MM.1S (cell line): ENCODE measurements around the gene STAT3.

Experiments
- CTCF ChIP-seq: fragments of 300-600 bp; sonication (generic); IDR thresholded peaks from 2 replicates; pipeline ENCODE4 v1.5.1; 2016; ENCODE audit warnings: antibody characterized with exemption, low read length, mixed read lengths
- EZH2phosphoT487 ChIP-seq: fragments of 300-600 bp; sonication (generic); IDR thresholded peaks from 2 replicates; pipeline ENCODE4 v1.6.1; 2018; ENCODE audit warnings: antibody characterized with exemption, low read length

DNA sequence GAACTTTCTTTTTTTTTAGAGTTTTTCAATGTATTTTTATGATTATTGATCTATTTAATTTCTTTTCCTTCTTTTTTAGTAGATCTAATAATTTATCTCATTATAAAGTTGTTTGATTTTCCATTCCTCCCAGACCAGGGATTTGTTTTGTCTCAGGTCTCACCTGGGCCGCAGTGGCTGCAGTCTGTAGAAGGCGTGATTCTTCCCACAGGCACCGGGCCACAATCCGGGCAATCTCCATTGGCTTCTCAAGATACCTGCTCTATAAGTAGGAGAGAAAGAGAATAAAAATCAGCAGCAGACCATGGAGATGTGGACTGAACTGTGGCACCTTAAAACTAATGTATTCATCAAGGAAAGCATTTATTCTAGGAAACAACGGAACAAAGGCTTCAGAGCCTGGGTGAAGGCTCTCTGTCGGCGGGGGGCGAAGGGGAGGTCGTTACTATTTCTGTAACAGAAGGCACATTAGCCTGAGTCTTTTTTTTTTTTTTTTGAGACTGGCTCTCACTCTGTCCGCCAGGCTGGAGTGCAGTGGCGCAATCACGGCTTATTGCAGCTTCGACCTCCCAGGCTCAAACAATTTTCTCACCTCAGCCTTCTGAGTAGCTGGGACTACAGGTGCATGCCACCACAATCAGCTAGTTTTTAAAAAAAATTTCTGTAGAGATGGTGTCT is 42.7 kb downstream of the STAT3 start:
- TF ChIP-seq CTCF (no peak), EZH2phosphoT487 (no peak)
